Activated CD8-positive, alpha-beta memory T cell treated with anti-CD3 and anti-CD28 coated beads, Interleukin-2, amount 10 ng/mL, durations not matched to agents 7 days and 5 days (primary cell): ENCODE data around the gene FGFR3. TPM values are rescaled to one million over a fixed set of nuclear protein-coding genes. Genes with fewer than 3 reads are reported as not detected.

Experiments
- ATAC-seq: fragments of 150-1000 bp; cut with Tn5 transposase; one replicate; pipeline ENCODE4 v1.10.0; 2021; ENCODE audit warnings: moderate library complexity
- CTCF ChIA-PET: fragments of 350-600 bp; sonication (Branson Sonifier 250); formaldehyde crosslinking; loops from one replicate; lab custom pipeline; 2021; ENCODE audit warnings: antibody characterized with exemption; lab: Charles Lee
- DNase-seq: peaks from one replicate; pipeline ENCODE4 v3.0.0-alpha.2; 2020
- H3K27ac Mint-ChIP-seq: one replicate; pipeline ENCODE4 v1.8.0; 2021; ENCODE audit warnings: mild to moderate bottlenecking, mixed read lengths
- H3K27me3 Mint-ChIP-seq: one replicate; pipeline ENCODE4 v1.8.0; 2021; ENCODE audit warnings: mixed read lengths
- H3K36me3 Mint-ChIP-seq: one replicate; pipeline ENCODE4 v1.8.0; 2021; ENCODE audit warnings: mild to moderate bottlenecking, mixed read lengths
- H3K4me1 Mint-ChIP-seq: one replicate; pipeline ENCODE4 v1.8.0; 2021; ENCODE audit warnings: mixed read lengths
- H3K4me3 Mint-ChIP-seq: one replicate; pipeline ENCODE4 v1.8.0; 2021; ENCODE audit warnings: mild to moderate bottlenecking, moderate library complexity, mixed read lengths
- H3K9me3 Mint-ChIP-seq: one replicate; pipeline ENCODE4 v1.8.0; 2022; ENCODE audit warnings: low read depth, mixed read lengths
- total RNA-seq, 2 experiments: library from RNA; stranded (reverse); gene quantifications; one replicate each; pipeline ENCODE4 v1.2.3, GENCODE V29; 2021

Gene FGFR3
- total RNA-seq, 2 experiments from 2014 or later, result 0.15 to 0.21 TPM

GRCh38 chr4:1767061-1767769 lies 25.9 kb upstream of the FGFR3 start:
- ATAC-seq (no peak), DNase-seq (no peak)
- H3K27ac Mint-ChIP-seq, result no peak overlapping the region
- no peaks in the 10 kb centered on the region for H3K36me3 Mint-ChIP-seq
- H3K4me1 Mint-ChIP-seq, result peaks cover 2% of the 10 kb centered on the region
- H3K9me3 Mint-ChIP-seq, result no peaks in the 10 kb centered on the region
- peaks cover 21% of the 10 kb centered on the region for H3K27me3 Mint-ChIP-seq
- H3K4me3 Mint-ChIP-seq, result no peak overlapping the region
- CTCF ChIA-PET, result interaction anchor here (1.1 to 1.2 kb wide), 2 partner anchors 15 to 19 kb away, joined by 4 read pairs; no protein-coding TSS in a partner anchor

- CTCF ChIA-PET, result interaction anchor here (1.1 to 1.2 kb wide), 2 partner anchors 16 to 19 kb away, joined by 4 read pairs; no protein-coding TSS in a partner anchor
Measured at GRCh38 chr4:1767770-1768366, 25.2 kb upstream of the FGFR3 start.

GRCh38 chr4:1768367-1769034 lies 24.6 kb upstream of the FGFR3 start:
- Mint-ChIP-seq H3K27ac (no peak overlapping the region), H3K4me3 (no peak overlapping the region), H3K36me3 (no peaks in the 10 kb centered on the region), H3K27me3 (peaks cover 18% of the 10 kb centered on the region), H3K4me1 (peaks cover 2% of the 10 kb centered on the region), H3K9me3 (no peaks in the 10 kb centered on the region)
- DNase-seq (no peak), ATAC-seq (no peak)
- CTCF ChIA-PET, result interaction anchor here (1.1 to 1.2 kb wide), 2 partner anchors 16 to 20 kb away, joined by 4 read pairs; no protein-coding TSS in a partner anchor

More at GRCh38 chr4:1767770-1768366, 25.2 kb upstream of the FGFR3 start:
- H3K27ac Mint-ChIP-seq, result no peak overlapping the region
- no peaks in the 10 kb centered on the region for H3K36me3 Mint-ChIP-seq
- no peak overlapping the region for H3K4me3 Mint-ChIP-seq
- no peak for ATAC-seq
- no peak for DNase-seq
- H3K27me3 Mint-ChIP-seq, result peaks cover 18% of the 10 kb centered on the region
- H3K4me1 Mint-ChIP-seq, result peaks cover 2% of the 10 kb centered on the region
- no peaks in the 10 kb centered on the region for H3K9me3 Mint-ChIP-seq

- Mint-ChIP-seq H3K27me3 (peaks cover 11% of the 10 kb centered on the region), H3K4me1 (peaks cover 2% of the 10 kb centered on the region), H3K36me3 (no peaks in the 10 kb centered on the region), H3K9me3 (no peaks in the 10 kb centered on the region), H3K27ac (no peak overlapping the region), H3K4me3 (no peak overlapping the region)
- no peak for ATAC-seq
- CTCF ChIA-PET, result no interaction called here
- DNase-seq, result no peak
Measured at GRCh38 chr4:1769692-1770091, 23.4 kb upstream of the FGFR3 start.

- CTCF ChIA-PET, result no interaction called here
- ATAC-seq (no peak), DNase-seq (no peak)
- Mint-ChIP-seq H3K27me3 (peaks cover 11% of the 10 kb centered on the region), H3K27ac (no peak overlapping the region), H3K9me3 (no peaks in the 10 kb centered on the region), H3K4me3 (no peak overlapping the region), H3K4me1 (peaks cover 2% of the 10 kb centered on the region), H3K36me3 (no peaks in the 10 kb centered on the region)
Measured at GRCh38 chr4:1770245-1770644, 22.8 kb upstream of the FGFR3 start.

GRCh38 chr4:1770791-1771231 lies 22.3 kb upstream of the FGFR3 start:
- no peak for DNase-seq
- ATAC-seq, result no peak
- peaks cover 2% of the 10 kb centered on the region for H3K4me1 Mint-ChIP-seq
- no peaks in the 10 kb centered on the region for H3K36me3 Mint-ChIP-seq
- CTCF ChIA-PET, result no interaction called here
- peaks cover 8% of the 10 kb centered on the region for H3K27me3 Mint-ChIP-seq
- no peak overlapping the region for H3K27ac Mint-ChIP-seq
- H3K9me3 Mint-ChIP-seq, result no peaks in the 10 kb centered on the region
- H3K4me3 Mint-ChIP-seq, result no peak overlapping the region

GRCh38 chr4:1771555-1772305 lies 21.4 kb upstream of the FGFR3 start:
- Mint-ChIP-seq H3K4me3 (no peak overlapping the region), H3K27ac (no peak overlapping the region), H3K27me3 (peaks cover 8% of the 10 kb centered on the region), H3K4me1 (peaks cover 2% of the 10 kb centered on the region), H3K36me3 (no peaks in the 10 kb centered on the region), H3K9me3 (no peaks in the 10 kb centered on the region)
- ATAC-seq (no peak), DNase-seq (no peak)
- CTCF ChIA-PET, result no interaction called here

- no peak overlapping the region for H3K27ac Mint-ChIP-seq
Measured at GRCh38 chr4:1772853-1773538, 20.1 kb upstream of the FGFR3 start.

GRCh38 chr4:1773754-1774153 lies 19.3 kb upstream of the FGFR3 start:
- CTCF ChIA-PET, result interaction anchor here (1.1 kb wide), 1 partner anchor 16 kb away, joined by 3 read pairs; no protein-coding TSS in a partner anchor
- no peaks in the 10 kb centered on the region for H3K36me3 Mint-ChIP-seq
- DNase-seq, result no peak

More at GRCh38 chr4:1772853-1773538, 20.1 kb upstream of the FGFR3 start:
- no peaks in the 10 kb centered on the region for H3K9me3 Mint-ChIP-seq
- H3K36me3 Mint-ChIP-seq, result no peaks in the 10 kb centered on the region
- no peak overlapping the region for H3K4me3 Mint-ChIP-seq
- CTCF ChIA-PET, result interaction anchor here (1.1 kb wide), 1 partner anchor 16 kb away, joined by 3 read pairs; no protein-coding TSS in a partner anchor
- DNase-seq, result no peak
- H3K27me3 Mint-ChIP-seq, result peaks cover 7% of the 10 kb centered on the region
- peaks cover 2% of the 10 kb centered on the region for H3K4me1 Mint-ChIP-seq
- no peak for ATAC-seq

GRCh38 chr4:1775731-1776500 lies 17.2 kb upstream of the FGFR3 start:
- CTCF ChIA-PET, result interaction anchor here (2.2 kb wide), 1 partner anchor 28 kb away, joined by 6 read pairs; no protein-coding TSS in a partner anchor

More at GRCh38 chr4:1773754-1774153, 19.3 kb upstream of the FGFR3 start:
- Mint-ChIP-seq H3K9me3 (no peaks in the 10 kb centered on the region), H3K27ac (no peak overlapping the region), H3K4me3 (no peak overlapping the region), H3K27me3 (peaks cover under 1% of the 10 kb centered on the region), H3K4me1 (peaks cover 2% of the 10 kb centered on the region)
- no peak for ATAC-seq

GRCh38 chr4:1776521-1777161 lies 16.5 kb upstream of the FGFR3 start:
- Mint-ChIP-seq H3K27me3 (no peaks in the 10 kb centered on the region), H3K27ac (no peak overlapping the region), H3K4me3 (no peak overlapping the region), H3K4me1 (peaks cover 2% of the 10 kb centered on the region), H3K9me3 (no peaks in the 10 kb centered on the region), H3K36me3 (no peaks in the 10 kb centered on the region)
- ATAC-seq (no peak), DNase-seq (no peak)
- CTCF ChIA-PET, result interaction anchor here (2.2 kb wide), 1 partner anchor 28 kb away, joined by 6 read pairs; no protein-coding TSS in a partner anchor

More at GRCh38 chr4:1775731-1776500, 17.2 kb upstream of the FGFR3 start:
- H3K4me1 Mint-ChIP-seq, result peaks cover 2% of the 10 kb centered on the region
- no peak overlapping the region for H3K4me3 Mint-ChIP-seq
- no peaks in the 10 kb centered on the region for H3K9me3 Mint-ChIP-seq
- H3K36me3 Mint-ChIP-seq, result no peaks in the 10 kb centered on the region
- no peak overlapping the region for H3K27ac Mint-ChIP-seq
- no peak for DNase-seq
- no peak for ATAC-seq
- no peaks in the 10 kb centered on the region for H3K27me3 Mint-ChIP-seq
